ENCODE data around the gene MCM10. TPM values are rescaled to one million over a fixed set of nuclear protein-coding genes. Genes with fewer than 3 reads are reported as not detected.

The MCM10 gene
- total and polyA plus RNA-seq, 2 of the 8 experiments (the other 6 are each of a cell fraction or from before 2014, with no cell fraction given): 9.8 to 60.3 TPM

DNA sequence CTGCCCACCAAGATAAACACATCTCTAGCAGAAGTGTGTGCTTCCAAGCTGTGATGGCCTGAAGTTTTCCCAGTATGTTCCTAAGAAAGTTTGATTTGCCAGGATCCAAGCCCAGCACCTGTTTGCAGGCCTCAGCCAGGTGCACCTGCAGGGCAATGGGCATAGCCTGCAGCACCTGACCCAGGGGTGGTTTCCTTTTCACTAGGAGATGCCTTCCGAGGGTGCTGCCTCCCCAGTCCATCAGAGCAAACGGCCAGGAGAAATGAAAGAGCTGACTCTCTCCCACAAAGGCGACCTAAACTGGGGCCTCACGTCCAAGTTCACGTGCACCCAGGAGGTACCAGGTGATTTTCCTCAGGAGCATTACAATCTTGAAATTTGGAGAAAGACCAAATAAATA, 65.7 kb downstream of the MCM10 start:
- Histone ChIP-seq H3K4me1 (replicated peaks in 1 of 4; ENCODE audit: control insufficient read depth in 3 of 4, insufficient read depth in 4 of 4, low read length in 3 of 4) (peaks cover 0 to 5% (median 0%) of the 10 kb centered on the region in 4 experiments; a peak in 4 of 7 replicates), H2BK15ac (ENCODE audit: low read length) (no peak overlapping the region), H2BK5ac (ENCODE audit: low read depth, low read length) (no peak overlapping the region), H4K8ac (ENCODE audit: extremely low read depth, insufficient read depth, low read length) (no peak overlapping the region), H3K14ac (ENCODE audit: insufficient read length) (no peak overlapping the region), H3K27me3 (replicated peaks in 1 of 4; ENCODE audit: control insufficient read depth in 3 of 4, extremely low read depth in 1 of 4, insufficient read depth in 3 of 4, low read length in 3 of 4) (no peaks in the 10 kb centered on the region), H3K4me3 (ENCODE audit: extremely low read depth in 1 of 4, insufficient read depth in 2 of 4, low read depth in 3 of 4, low read length in 4 of 4) (no peak overlapping the region), H3K79me2 (ENCODE audit: control insufficient read depth in 1 of 2, insufficient read depth in 2 of 2, low read length in 2 of 2) (no peaks in the 10 kb centered on the region), H3K79me1 (ENCODE audit: low read depth, low read length) (no peaks in the 10 kb centered on the region; the same call in 1 of the 2 replicates), H3K23me2 (ENCODE audit: low read depth, low read length) (no peaks in the 10 kb centered on the region), H3K9me3 (ENCODE audit: insufficient read depth in 2 of 2, low read depth in 1 of 2, low read length in 1 of 2) (no peaks in the 10 kb centered on the region), H2BK20ac (ENCODE audit: low read length) (no peak overlapping the region), H2AK5ac (ENCODE audit: low read depth, low read length) (no peak overlapping the region), H2BK120ac (replicated peaks; ENCODE audit: low read depth, low read length) (no peak overlapping the region), H3K23ac (ENCODE audit: insufficient read length) (no peak overlapping the region), H4K20me1 (replicated peaks in 1 of 2; ENCODE audit: control insufficient read depth in 1 of 2, insufficient read depth in 2 of 2, low read length in 2 of 2) (no peaks in the 10 kb centered on the region), H3K27ac (ENCODE audit: low read depth, low read length) (no peak overlapping the region), H3K4me2 (ENCODE audit: insufficient read depth in 1 of 2, low read depth in 2 of 2, low read length in 2 of 2) (no peak overlapping the region), H2AFZ (ENCODE audit: low read length) (no peak overlapping the region), H4K5ac (ENCODE audit: insufficient read length, low read depth, low read length) (no peak overlapping the region), H4K91ac (replicated peaks; ENCODE audit: insufficient read length, low read length) (no peak overlapping the region), H3K36me3 (ENCODE audit: control insufficient read depth in 2 of 4, insufficient read depth in 4 of 4, low read length in 3 of 4) (no peaks in the 10 kb centered on the region), H2BK12ac (ENCODE audit: low read depth, low read length) (no peak overlapping the region), H3K18ac (ENCODE audit: extremely low read depth, low read length) (no peak overlapping the region), H3K56ac (replicated peaks; ENCODE audit: insufficient read length, low read depth, low read length) (no peak overlapping the region), H3K4ac (replicated peaks; ENCODE audit: insufficient read length, low read depth, low read length) (no peak overlapping the region), H3K9ac (replicated peaks in 1 of 4; ENCODE audit: extremely low read depth in 1 of 4, low read depth in 3 of 4, low read length in 3 of 4) (no peak overlapping the region)
- DNase-seq (ENCODE audit: low read depth in 1 of 2, low spot score in 2 of 2) (no peak), FAIRE-seq (no peak)
- CTCF ChIA-PET (ENCODE audit: partially characterized antibody): interaction anchor here (0.6 to 1.3 kb wide), 3 partner anchors 17 to 466 kb away, joined by 3 to 5 read pairs (median 4); no protein-coding TSS in a partner anchor
- 85% methylated on average over 5 of the region's 5 CpGs; no CpG with 5 or more reads in 1 of the 2 experiments for WGBS, 2 experiments (ENCODE audit: extremely low coverage in 1 of 2, insufficient coverage in 1 of 2, insufficient read length in 1 of 2, insufficient replicate concordance in 2 of 2, low coverage in 1 of 2, low lambda C conversion rate in 2 of 2, missing lambda C conversion rate in 1 of 2)
- POLR2A ChIA-PET (ENCODE audit: partially characterized antibody): interaction anchor here (1.0 to 1.7 kb wide), 2 partner anchors 12 to 122 kb away, joined by 3 to 4 read pairs; no protein-coding TSS in a partner anchor
- TF ChIP-seq BCL11A (IDR thresholded peaks at IDR 0.05; ENCODE audit: low read depth in 2 of 2, low read length in 2 of 2) (no peak), TCF12 (IDR thresholded peaks at IDR 0.05; ENCODE audit: low read depth, low read length) (no peak), POU5F1 (IDR thresholded peaks at IDR 0.05; ENCODE audit: low read depth, low read length) (no peak), BACH1 (IDR thresholded peaks at IDR 0.05; ENCODE audit: low read length) (no peak), NRF1 (IDR thresholded peaks at IDR 0.05; ENCODE audit: low read depth, low read length) (no peak), CHD2 (IDR thresholded peaks at IDR 0.05; ENCODE audit: low read length) (no peak), CBX8 (IDR thresholded peaks at IDR 0.05; ENCODE audit: borderline replicate concordance, low read depth, low read length) (no peak), POLR2A (IDR thresholded peaks at IDR 0.05; ENCODE audit: control extremely low read depth in 1 of 2, low read depth in 2 of 2, low read length in 2 of 2) (no peak), KDM1A (IDR thresholded peaks at IDR 0.05; ENCODE audit: borderline replicate concordance, low read length) (no peak), RAD21 (IDR thresholded peaks at IDR 0.05 in 1 of 2, conservative IDR thresholded peaks at IDR 0.05 in 1 of 2; ENCODE audit: low read depth in 2 of 2, low read length in 2 of 2) (no peak), GTF2F1 (IDR thresholded peaks at IDR 0.05; ENCODE audit: borderline replicate concordance, low read depth, low read length) (no peak), YY1 (IDR thresholded peaks at IDR 0.05; ENCODE audit: low read depth, low read length) (no peak), POLR2AphosphoS5 (IDR thresholded peaks at IDR 0.05; ENCODE audit: low read depth, low read length) (no peak), ASH2L (IDR thresholded peaks at IDR 0.05; ENCODE audit: low read length) (no peak), CREB1 (IDR thresholded peaks at IDR 0.05) (no peak)
- TF ChIP-seq, protein P1, sequence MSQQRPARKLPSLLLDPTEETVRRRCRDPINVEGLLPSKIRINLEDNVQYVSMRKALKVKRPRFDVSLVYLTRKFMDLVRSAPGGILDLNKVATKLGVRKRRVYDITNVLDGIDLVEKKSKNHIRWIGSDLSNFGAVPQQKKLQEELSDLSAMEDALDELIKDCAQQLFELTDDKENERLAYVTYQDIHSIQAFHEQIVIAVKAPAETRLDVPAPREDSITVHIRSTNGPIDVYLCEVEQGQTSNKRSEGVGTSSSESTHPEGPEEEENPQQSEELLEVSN (IDR thresholded peaks at IDR 0.05): no peak

Data from H1 (cell line).